ENCODE measurements around the gene PROSER3. TPM values are rescaled to one million over a fixed set of nuclear protein-coding genes. Genes with fewer than 3 reads are reported as not detected.
"Not testable (repeated sequence)": the region's sequence is repeated elsewhere in the genome, so short reads cannot be mapped to it uniquely, and the experiment has no call there.

The PROSER3 gene
- total and polyA plus RNA-seq, 2 of the 4 experiments (the other 2 are of a cell fraction), result 5.4 to 21.8 TPM

GRCh38 chr19:35768082-35768421 is 10.1 kb downstream of the PROSER3 start:
- H2AK9ac ChIP-seq (replicated peaks; ENCODE audit: low read depth, low read length, poor library complexity), result no peak overlapping the region
- POLR2A ChIA-PET (ENCODE audit: unreplicated experiment), result no interaction called here
- intact Hi-C loops (cut with micrococcal nuclease) (no loop called here), dilution Hi-C loops (cut with HindIII; ENCODE audit: low sequenced_read_pairs, unreplicated experiment) (no loop called here), in situ Hi-C loops (cut with MboI; ENCODE audit: low sequenced_read_pairs) (no loop called here)
- no peak overlapping the region for H3K23ac ChIP-seq (ENCODE audit: low read depth, low read length)
- no peak overlapping the region for H3K56ac ChIP-seq (ENCODE audit: extremely low read depth, insufficient read depth, low read length)
- ATAC-seq (ENCODE audit: low read depth) (no peak), DNase-seq (no peak)
- H3K27me3 ChIP-seq (ENCODE audit: control insufficient read depth, insufficient read depth, low read length), result no peaks in the 10 kb centered on the region
- no peak overlapping the region for H3K4me3 ChIP-seq (ENCODE audit: insufficient read depth, low read depth, low read length)
- no peaks in the 10 kb centered on the region for H3K9me3 ChIP-seq (ENCODE audit: control insufficient read depth, insufficient read depth, low read length)
- peaks cover 20% of the 10 kb centered on the region for H3K36me3 ChIP-seq (ENCODE audit: control insufficient read depth, insufficient read depth, low read length)
- H3K9me1 ChIP-seq (ENCODE audit: insufficient read depth, low read length), result no peaks in the 10 kb centered on the region
- BruUV-seq (replicated peaks), result no TSS peak
- WGBS, 2 experiments (ENCODE audit: extremely low coverage in 2 of 2, insufficient read length in 1 of 2), result 70% methylated on average over 3 of the region's 15 CpGs; no CpG with 5 or more reads in 1 of the 2 experiments
- H3K18ac ChIP-seq (ENCODE audit: low read depth, low read length), result no peak overlapping the region
- no peak overlapping the region for H3K9ac ChIP-seq (ENCODE audit: low read depth, low read length)
- H3K14ac ChIP-seq (replicated peaks; ENCODE audit: low read depth, low read length), result no peak overlapping the region
- no peak overlapping the region for H2AFZ ChIP-seq (replicated peaks; ENCODE audit: low read length, poor library complexity)
- H2AK5ac ChIP-seq (ENCODE audit: low read depth, low read length), result no peak overlapping the region
- TF ChIP-seq CHD1 (IDR thresholded peaks at IDR 0.05; ENCODE audit: low read depth, low read length), result no peak
- no peak for TF ChIP-seq RCOR1 (IDR thresholded peaks at IDR 0.05; ENCODE audit: insufficient replicate concordance, low read length)
- peak; percentile 62 for TF ChIP-seq MAFK (IDR thresholded peaks at IDR 0.05; ENCODE audit: low read depth, low read length)
- no peak for TF ChIP-seq FOS (IDR thresholded peaks at IDR 0.05; ENCODE audit: low read depth, low read length)
- H3K4me1 ChIP-seq (ENCODE audit: control insufficient read depth, insufficient read depth, low read length), result no peaks in the 10 kb centered on the region
- H2BK5ac ChIP-seq (ENCODE audit: low read depth, low read length, poor library complexity, severe bottlenecking), result no peak overlapping the region
- no peak overlapping the region for H4K91ac ChIP-seq (ENCODE audit: insufficient read depth, low read depth, low read length)
- H2BK20ac ChIP-seq (ENCODE audit: low read depth, low read length), result no peak overlapping the region
- H4K5ac ChIP-seq (ENCODE audit: low read depth, low read length), result no peak overlapping the region
- H2BK15ac ChIP-seq (ENCODE audit: low read depth, low read length), result no peak overlapping the region
- H4K20me1 ChIP-seq (ENCODE audit: insufficient read depth, low read length), result no peaks in the 10 kb centered on the region
- H3K4ac ChIP-seq (ENCODE audit: low read depth, low read length), result no peak overlapping the region
- H2BK120ac ChIP-seq (ENCODE audit: low read depth, low read length), result no peak overlapping the region
- no peak overlapping the region for H3K27ac ChIP-seq (ENCODE audit: insufficient read depth, low read length)
- H3K79me1 ChIP-seq (ENCODE audit: low read depth in 1 of 2, low read length in 2 of 2), result no peaks in the 10 kb centered on the region
- H4K8ac ChIP-seq (ENCODE audit: low read depth in 2 of 2, low read length in 2 of 2), result no peak overlapping the region
- CTCF ChIA-PET, result no interaction called here
- H3K4me2 ChIP-seq (ENCODE audit: low read depth, low read length), result no peak overlapping the region

DNA sequence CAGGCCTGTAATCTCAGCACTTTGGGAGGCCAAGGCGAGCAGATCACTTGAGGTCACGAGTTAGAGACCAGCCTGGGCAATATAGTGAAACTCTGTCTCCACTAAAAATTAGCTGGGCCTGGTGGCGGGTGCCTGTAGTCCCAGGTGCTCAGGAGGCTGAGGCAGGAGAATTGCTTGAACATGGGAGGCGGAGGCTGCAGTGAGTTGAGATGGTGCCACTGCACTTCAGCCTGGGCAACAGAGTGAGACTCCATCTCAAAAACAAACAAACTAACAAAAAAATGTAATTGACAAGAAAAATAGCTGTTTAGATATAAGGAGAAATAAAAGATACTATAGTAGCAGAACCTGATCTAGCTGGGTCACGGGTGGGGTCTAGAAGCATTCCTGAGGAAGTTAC is 14.4 kb downstream of the PROSER3 start:
- not testable (repeated sequence) for BruUV-seq (replicated peaks)

More for the DNA sequence above, 14.4 kb downstream of the PROSER3 start:
- H3K4me3 ChIP-seq (ENCODE audit: insufficient read depth, low read depth, low read length); H3K27ac ChIP-seq (ENCODE audit: insufficient read depth, low read length); in situ Hi-C loops (cut with MboI; ENCODE audit: low sequenced_read_pairs); DNase-seq; H3K9ac ChIP-seq (ENCODE audit: low read depth, low read length); dilution Hi-C loops (cut with HindIII; ENCODE audit: low sequenced_read_pairs, unreplicated experiment); H4K20me1 ChIP-seq (ENCODE audit: insufficient read depth, low read length); H3K4me1 ChIP-seq (ENCODE audit: control insufficient read depth, insufficient read depth, low read length); H2BK120ac ChIP-seq (ENCODE audit: low read depth, low read length); POLR2A ChIA-PET (ENCODE audit: unreplicated experiment); H2AK9ac ChIP-seq (replicated peaks; ENCODE audit: low read depth, low read length, poor library complexity); H3K56ac ChIP-seq (ENCODE audit: extremely low read depth, insufficient read depth, low read length); H2BK20ac ChIP-seq (ENCODE audit: low read depth, low read length); H3K18ac ChIP-seq (ENCODE audit: low read depth, low read length); H4K91ac ChIP-seq (ENCODE audit: insufficient read depth, low read depth, low read length); H2BK5ac ChIP-seq (ENCODE audit: low read depth, low read length, poor library complexity, severe bottlenecking); H2BK15ac ChIP-seq (ENCODE audit: low read depth, low read length); H4K8ac ChIP-seq (ENCODE audit: low read depth in 2 of 2, low read length in 2 of 2); H3K36me3 ChIP-seq (ENCODE audit: control insufficient read depth, insufficient read depth, low read length); intact Hi-C loops (cut with micrococcal nuclease); H3K23ac ChIP-seq (ENCODE audit: low read depth, low read length); H4K5ac ChIP-seq (ENCODE audit: low read depth, low read length); H3K27me3 ChIP-seq (ENCODE audit: control insufficient read depth, insufficient read depth, low read length); H3K14ac ChIP-seq (replicated peaks; ENCODE audit: low read depth, low read length); H3K4ac ChIP-seq (ENCODE audit: low read depth, low read length); H3K9me3 ChIP-seq (ENCODE audit: control insufficient read depth, insufficient read depth, low read length); H3K9me1 ChIP-seq (ENCODE audit: insufficient read depth, low read length); H2AK5ac ChIP-seq (ENCODE audit: low read depth, low read length); H3K4me2 ChIP-seq (ENCODE audit: low read depth, low read length); H2AFZ ChIP-seq (replicated peaks; ENCODE audit: low read length, poor library complexity); ATAC-seq (ENCODE audit: low read depth); CTCF ChIA-PET: not testable (repeated sequence)
- WGBS, 2 experiments (ENCODE audit: extremely low coverage in 2 of 2, insufficient read length in 1 of 2), result 100% methylated on average over 2 of the region's 5 CpGs; no CpG with 5 or more reads in 1 of the 2 experiments
- H3K79me1 ChIP-seq (ENCODE audit: low read depth in 1 of 2, low read length in 2 of 2), result peaks cover 7 to 17% of the 10 kb centered on the region in 2 experiments

Data from IMR-90 (cell line).